HepG2 (cell line): ENCODE results near the gene IGF2BP1. TPM values are rescaled to one million over a fixed set of nuclear protein-coding genes. Genes with fewer than 3 reads are reported as not detected.
A peak's percentile ranks its signal among the peaks of the same experiment; 100 is the strongest.

Source experiments
- BCL6 ChIP-seq: IDR thresholded peaks from 2 replicates; pipeline ENCODE4 v1.6.1; 2016; ENCODE audit warnings: missing genetic modification reagents, missing compliant biosample characterization
- BRD4 ChIP-seq: sonication (generic); formaldehyde crosslinking; IDR thresholded peaks from 2 replicates; pipeline ENCODE4 v1.4.0; 2020; ENCODE audit warnings: missing genetic modification reagents
- CCAR2 ChIP-seq: fragments of 200-400 bp; formaldehyde crosslinking; optimal IDR thresholded peaks from 2 replicates; pipeline ENCODE3; 2018; ENCODE audit warnings: low read depth, mild to moderate bottlenecking, low read length, moderate library complexity
- KMT2B ChIP-seq: IDR thresholded peaks from 2 replicates; pipeline ENCODE4 v1.6.1; 2016; ENCODE audit warnings: missing genetic modification reagents, missing compliant biosample characterization
- PITX1 ChIP-seq: sonication (generic); formaldehyde crosslinking; IDR thresholded peaks from 2 replicates; pipeline ENCODE4 v1.5.1; 2020; ENCODE audit warnings: mild to moderate bottlenecking, missing genetic modification reagents
- RXRA ChIP-seq: sonication (generic); formaldehyde crosslinking; IDR thresholded peaks from 2 replicates; pipeline ENCODE4 v1.5.1; 2020; ENCODE audit warnings: missing genetic modification reagents
- SAFB2 ChIP-seq: sonication (generic); formaldehyde crosslinking; IDR thresholded peaks from 2 replicates; pipeline ENCODE4 v1.5.1; 2020; ENCODE audit warnings: missing genetic modification reagents, low read depth, mild to moderate bottlenecking, borderline replicate concordance
- XBP1 ChIP-seq: sonication (generic); formaldehyde crosslinking; IDR thresholded peaks from 2 replicates; pipeline ENCODE4 v1.5.0; 2020; ENCODE audit warnings: missing genetic modification reagents
- ZNF546 ChIP-seq: sonication (generic); formaldehyde crosslinking; conservative IDR thresholded peaks from 2 replicates; pipeline ENCODE4 v1.8.1; 2023; ENCODE audit warnings: mild to moderate bottlenecking, missing genetic modification reagents
- ZNF563 ChIP-seq: sonication (generic); formaldehyde crosslinking; IDR thresholded peaks from 2 replicates; pipeline ENCODE4 v1.8.0; 2022; ENCODE audit warnings: mild to moderate bottlenecking, moderate library complexity, missing genetic modification reagents
- ZNF605 ChIP-seq: sonication (generic); formaldehyde crosslinking; IDR thresholded peaks from 2 replicates; pipeline ENCODE4 v1.8.0; 2022; ENCODE audit warnings: mild to moderate bottlenecking, missing genetic modification reagents
- ZNF749 ChIP-seq: sonication (generic); formaldehyde crosslinking; IDR thresholded peaks from 2 replicates; pipeline ENCODE4 v1.8.0; 2022; ENCODE audit warnings: mild to moderate bottlenecking, missing genetic modification reagents, moderate library complexity, borderline replicate concordance
- ZNF761 ChIP-seq: sonication (generic); formaldehyde crosslinking; conservative IDR thresholded peaks from 2 replicates; pipeline ENCODE4 v1.4.0; 2020; ENCODE audit warnings: mild to moderate bottlenecking, missing genetic modification reagents
- ZSCAN30 ChIP-seq: sonication (generic); formaldehyde crosslinking; IDR thresholded peaks from 2 replicates; pipeline ENCODE4 v1.5.0; 2020; ENCODE audit warnings: mild to moderate bottlenecking, missing genetic modification reagents
- polyA plus RNA-seq, 8 experiments: library from polyadenylated mRNA; depleted of rRNA in 3 of 8; stranded (reverse) in 7 of 8; unstranded in 1 of 8; fragments of >200 nt; fragmentation: Illumina TruSeq in 4 of 8; extraction: Trizol in 4 of 8; gene quantifications; 2 replicates each; pipeline versions ENCODE4 v1.2.1 to v1.2.3, GENCODE V29; 2011 to 2016; ENCODE audit warnings: low read depth in 4 of 8, missing spikeins in 1 of 8, mixed read lengths in 1 of 8; ENCODE audit not compliant: insufficient read depth in 1 of 8
- total RNA-seq, 5 experiments: library from RNA; depleted of rRNA; stranded (reverse); fragments of >200 nt; fragmentation: Illumina TruSeq; extraction: Trizol; gene quantifications; 2 replicates each; pipeline ENCODE4 v1.2.3, GENCODE V29; 2016; ENCODE audit warnings: low read depth in 1 of 5
- TF ChIP-seq, protein P1 (sequence below): sonication (generic); formaldehyde crosslinking; IDR thresholded peaks from 2 replicates; pipeline ENCODE4 v1.5.1; 2020; ENCODE audit warnings: mild to moderate bottlenecking, missing genetic modification reagents, moderate library complexity
- TF ChIP-seq, protein P2 (sequence below): sonication (generic); formaldehyde crosslinking; IDR thresholded peaks from 2 replicates; pipeline ENCODE4 v1.4.0; 2020; ENCODE audit warnings: missing genetic modification reagents; ENCODE audit errors: not compliant biosample characterization
- TF ChIP-seq, protein P3 (sequence below): sonication (generic); formaldehyde crosslinking; IDR thresholded peaks from 2 replicates; pipeline ENCODE4 v1.4.0; 2020; ENCODE audit warnings: missing genetic modification reagents

The IGF2BP1 gene
- total and polyA plus RNA-seq, 2 of the 13 experiments (the other 11 are each of a cell fraction or from before 2014, with no cell fraction given): 29.7 to 75.1 TPM

DNA sequence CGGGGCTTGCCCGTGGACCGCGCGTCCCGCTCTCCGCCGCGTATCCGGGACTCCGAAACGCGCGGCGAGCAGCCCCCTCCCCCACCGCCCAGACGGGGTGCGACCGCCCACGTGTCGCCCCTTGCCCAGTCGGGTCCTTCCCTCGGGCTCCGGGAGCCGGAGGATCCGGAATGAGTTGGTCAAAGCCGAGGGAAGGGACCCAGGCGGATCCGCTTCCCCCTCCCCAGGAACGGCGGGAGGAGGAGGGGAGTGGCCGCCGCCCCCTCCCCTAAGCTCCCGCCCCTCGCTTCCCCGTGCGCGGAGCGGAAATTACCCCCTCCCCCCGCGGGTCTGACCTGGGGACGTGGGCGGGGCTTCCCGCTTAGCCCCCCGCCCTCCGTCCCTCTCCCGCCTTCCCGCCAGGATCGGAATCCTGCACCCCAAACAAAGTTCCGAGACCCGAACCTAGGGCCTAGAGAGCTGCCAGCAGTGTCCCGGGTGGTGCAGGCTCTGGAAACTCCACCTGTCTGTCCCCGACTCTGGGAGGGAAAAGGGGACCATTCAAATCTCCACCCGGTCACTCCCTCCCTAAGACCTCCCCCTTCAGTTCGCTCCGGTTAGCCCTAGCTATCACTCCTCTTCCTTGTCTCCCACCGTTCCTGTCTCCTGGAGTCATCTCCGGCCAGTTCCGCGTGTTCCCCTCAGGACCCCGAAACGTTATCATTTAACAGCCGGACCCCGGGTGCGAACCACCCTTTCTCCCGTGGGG is 1.0 kb upstream of the IGF2BP1 start (continued):
- peak; percentile 68; the same call in 1 of the 2 replicates for TF ChIP-seq ZNF563 (CRISPR knock-in tag)
- 0 out of 2 replicates have a peak, but pooled peaks have one; percentile 48 for TF ChIP-seq ZNF761 (CRISPR knock-in tag)
- peak; percentile 53; the same call in 1 of the 2 replicates for TF ChIP-seq XBP1 (CRISPR knock-in tag)
- TF ChIP-seq, protein P1, sequence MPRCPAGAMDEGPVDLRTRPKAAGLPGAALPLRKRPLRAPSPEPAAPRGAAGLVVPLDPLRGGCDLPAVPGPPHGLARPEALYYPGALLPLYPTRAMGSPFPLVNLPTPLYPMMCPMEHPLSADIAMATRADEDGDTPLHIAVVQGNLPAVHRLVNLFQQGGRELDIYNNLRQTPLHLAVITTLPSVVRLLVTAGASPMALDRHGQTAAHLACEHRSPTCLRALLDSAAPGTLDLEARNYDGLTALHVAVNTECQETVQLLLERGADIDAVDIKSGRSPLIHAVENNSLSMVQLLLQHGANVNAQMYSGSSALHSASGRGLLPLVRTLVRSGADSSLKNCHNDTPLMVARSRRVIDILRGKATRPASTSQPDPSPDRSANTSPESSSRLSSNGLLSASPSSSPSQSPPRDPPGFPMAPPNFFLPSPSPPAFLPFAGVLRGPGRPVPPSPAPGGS (CRISPR knock-in tag): peak; percentile 59
- TF ChIP-seq ZSCAN30 (CRISPR knock-in tag): peak; percentile 92
- TF ChIP-seq, protein P2, sequence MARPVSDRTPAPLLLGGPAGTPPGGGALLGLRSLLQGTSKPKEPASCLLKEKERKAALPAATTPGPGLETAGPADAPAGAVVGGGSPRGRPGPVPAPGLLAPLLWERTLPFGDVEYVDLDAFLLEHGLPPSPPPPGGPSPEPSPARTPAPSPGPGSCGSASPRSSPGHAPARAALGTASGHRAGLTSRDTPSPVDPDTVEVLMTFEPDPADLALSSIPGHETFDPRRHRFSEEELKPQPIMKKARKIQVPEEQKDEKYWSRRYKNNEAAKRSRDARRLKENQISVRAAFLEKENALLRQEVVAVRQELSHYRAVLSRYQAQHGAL: no peak
- TF ChIP-seq BRD4: peak; percentile 94
- TF ChIP-seq KMT2B (CRISPR knock-in tag): peak; percentile 92
- TF ChIP-seq RXRA (CRISPR knock-in tag): peak; percentile 82
- TF ChIP-seq SAFB2 (CRISPR knock-in tag): peak; percentile 64; the same call in 1 of the 2 replicates
- peak; percentile 82 for TF ChIP-seq BCL6 (CRISPR knock-in tag)
- 0 out of 2 replicates have a peak, but pooled peaks have one; percentile 95 for TF ChIP-seq ZNF749 (CRISPR knock-in tag)
- TF ChIP-seq PITX1: peak; percentile 86
- peak; percentile 56 for TF ChIP-seq CCAR2
- TF ChIP-seq ZNF546 (CRISPR knock-in tag): peak; percentile 89; the same call in 1 of the 2 replicates
- TF ChIP-seq, protein P3, sequence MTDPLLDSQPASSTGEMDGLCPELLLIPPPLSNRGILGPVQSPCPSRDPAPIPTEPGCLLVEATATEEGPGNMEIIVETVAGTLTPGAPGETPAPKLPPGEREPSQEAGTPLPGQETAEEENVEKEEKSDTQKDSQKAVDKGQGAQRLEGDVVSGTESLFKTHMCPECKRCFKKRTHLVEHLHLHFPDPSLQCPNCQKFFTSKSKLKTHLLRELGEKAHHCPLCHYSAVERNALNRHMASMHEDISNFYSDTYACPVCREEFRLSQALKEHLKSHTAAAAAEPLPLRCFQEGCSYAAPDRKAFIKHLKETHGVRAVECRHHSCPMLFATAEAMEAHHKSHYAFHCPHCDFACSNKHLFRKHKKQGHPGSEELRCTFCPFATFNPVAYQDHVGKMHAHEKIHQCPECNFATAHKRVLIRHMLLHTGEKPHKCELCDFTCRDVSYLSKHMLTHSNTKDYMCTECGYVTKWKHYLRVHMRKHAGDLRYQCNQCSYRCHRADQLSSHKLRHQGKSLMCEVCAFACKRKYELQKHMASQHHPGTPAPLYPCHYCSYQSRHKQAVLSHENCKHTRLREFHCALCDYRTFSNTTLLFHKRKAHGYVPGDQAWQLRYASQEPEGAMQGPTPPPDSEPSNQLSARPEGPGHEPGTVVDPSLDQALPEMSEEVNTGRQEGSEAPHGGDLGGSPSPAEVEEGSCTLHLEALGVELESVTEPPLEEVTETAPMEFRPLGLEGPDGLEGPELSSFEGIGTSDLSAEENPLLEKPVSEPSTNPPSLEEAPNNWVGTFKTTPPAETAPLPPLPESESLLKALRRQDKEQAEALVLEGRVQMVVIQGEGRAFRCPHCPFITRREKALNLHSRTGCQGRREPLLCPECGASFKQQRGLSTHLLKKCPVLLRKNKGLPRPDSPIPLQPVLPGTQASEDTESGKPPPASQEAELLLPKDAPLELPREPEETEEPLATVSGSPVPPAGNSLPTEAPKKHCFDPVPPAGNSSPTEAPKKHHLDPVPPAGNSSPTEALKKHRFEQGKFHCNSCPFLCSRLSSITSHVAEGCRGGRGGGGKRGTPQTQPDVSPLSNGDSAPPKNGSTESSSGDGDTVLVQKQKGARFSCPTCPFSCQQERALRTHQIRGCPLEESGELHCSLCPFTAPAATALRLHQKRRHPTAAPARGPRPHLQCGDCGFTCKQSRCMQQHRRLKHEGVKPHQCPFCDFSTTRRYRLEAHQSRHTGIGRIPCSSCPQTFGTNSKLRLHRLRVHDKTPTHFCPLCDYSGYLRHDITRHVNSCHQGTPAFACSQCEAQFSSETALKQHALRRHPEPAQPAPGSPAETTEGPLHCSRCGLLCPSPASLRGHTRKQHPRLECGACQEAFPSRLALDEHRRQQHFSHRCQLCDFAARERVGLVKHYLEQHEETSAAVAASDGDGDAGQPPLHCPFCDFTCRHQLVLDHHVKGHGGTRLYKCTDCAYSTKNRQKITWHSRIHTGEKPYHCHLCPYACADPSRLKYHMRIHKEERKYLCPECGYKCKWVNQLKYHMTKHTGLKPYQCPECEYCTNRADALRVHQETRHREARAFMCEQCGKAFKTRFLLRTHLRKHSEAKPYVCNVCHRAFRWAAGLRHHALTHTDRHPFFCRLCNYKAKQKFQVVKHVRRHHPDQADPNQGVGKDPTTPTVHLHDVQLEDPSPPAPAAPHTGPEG (CRISPR knock-in tag): no peak
- TF ChIP-seq ZNF605: peak; percentile 84; the same call in 1 of the 2 replicates
